C4-2B (cell line): ENCODE measurements around the gene RASSF5.

Source experiments
- CTCF ChIP-seq: fragments of 450-650 bp; conservative IDR thresholded peaks from 2 replicates; pipeline ENCODE4 v1.5.1; 2017; ENCODE audit warnings: mild to moderate bottlenecking
- ZFX ChIP-seq: fragments of 450-650 bp; IDR thresholded peaks from 2 replicates; pipeline ENCODE4 v1.6.1; 2017

- TF ChIP-seq CTCF = no peak
- TF ChIP-seq ZFX = no peak
Measured at GRCh38 chr1:206554211-206554610, 46.9 kb downstream of the RASSF5 start.
